ENCODE data around the gene SRBD1.

SRBD1 gene

DNA sequence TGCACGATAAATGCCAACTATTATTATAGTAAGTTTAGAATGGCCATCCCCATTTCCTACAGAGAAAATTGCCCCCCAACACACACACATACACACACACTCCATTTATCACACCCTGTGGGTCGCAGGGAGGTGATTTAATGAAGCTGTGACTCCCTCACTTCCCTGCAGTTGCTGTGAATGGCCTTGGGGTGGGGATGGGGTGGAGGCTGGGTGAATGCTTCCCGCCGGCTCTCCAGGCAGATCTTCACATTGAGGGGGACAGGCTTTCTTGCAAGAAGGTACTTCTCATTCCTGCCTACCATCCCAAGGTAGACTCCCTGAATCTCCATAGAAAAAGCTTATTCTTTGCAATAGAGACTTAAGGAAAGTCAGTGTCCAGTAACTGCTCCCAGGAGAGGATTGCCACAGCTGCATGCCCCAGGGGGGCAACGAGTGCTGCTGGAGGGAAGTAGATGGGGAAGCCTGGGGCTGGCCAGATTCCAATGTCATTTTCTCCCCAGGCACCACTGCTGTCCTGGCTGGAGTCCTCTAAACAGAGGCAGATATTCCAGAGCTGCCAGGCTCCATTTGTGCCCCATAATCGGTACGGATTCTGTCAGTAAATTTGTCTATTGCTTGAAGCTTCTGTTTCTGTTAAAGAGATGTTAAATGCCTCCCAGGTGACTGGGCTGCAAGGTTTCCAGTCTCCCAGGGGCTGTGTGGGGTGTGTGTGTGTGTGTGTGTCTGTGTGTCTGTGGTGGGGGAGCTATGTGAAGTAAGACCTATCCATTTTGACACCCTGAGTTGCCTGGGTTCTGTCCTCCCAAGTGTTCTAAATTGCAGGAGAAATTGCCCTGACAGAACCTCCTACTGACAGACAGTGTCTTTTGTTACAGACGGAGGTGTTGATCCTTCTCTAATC lies 265.5 kb downstream of the SRBD1 start:
- H3K23ac ChIP-seq (ENCODE audit: low read length in 2 of 2), result no peak overlapping the region
- peaks cover 4% of the 10 kb centered on the region for H3K9me3 ChIP-seq (ENCODE audit: control insufficient read depth, low read length)
- H3K27ac ChIP-seq (ENCODE audit: low read length, poor library complexity, severe bottlenecking), result no peak overlapping the region
- H2BK5ac ChIP-seq (ENCODE audit: low read depth, low read length, poor library complexity, severe bottlenecking), result no peak overlapping the region
- no peak overlapping the region for H3K4ac ChIP-seq (ENCODE audit: low read depth in 1 of 2, low read length in 2 of 2)
- no peak overlapping the region for H3K18ac ChIP-seq (ENCODE audit: low read depth in 1 of 2, low read length in 2 of 2)
- no peak overlapping the region for H4K8ac ChIP-seq (ENCODE audit: low read length)
- H3K4me1 ChIP-seq (ENCODE audit: control insufficient read depth, insufficient read depth, low read depth, low read length), result peaks cover 6% of the 10 kb centered on the region
- H3K79me1 ChIP-seq (replicated peaks; ENCODE audit: low read length, poor library complexity, severe bottlenecking), result no peaks in the 10 kb centered on the region
- no peak overlapping the region for H2AFZ ChIP-seq (ENCODE audit: low read depth, low read length)
- no peak overlapping the region for H2BK15ac ChIP-seq (ENCODE audit: low read depth, poor library complexity, severe bottlenecking)
- no peak overlapping the region for H3K9ac ChIP-seq (ENCODE audit: low read length)
- peaks cover 0 to 47% of the 10 kb centered on the region in 2 experiments for H3K27me3 ChIP-seq (ENCODE audit: control insufficient read depth in 1 of 2, insufficient read depth in 1 of 2, low read length in 2 of 2)
- no peak overlapping the region for H3K4me3 ChIP-seq (ENCODE audit: insufficient read depth in 1 of 2, low read depth in 1 of 2, low read length in 2 of 2)
- H3K14ac ChIP-seq (ENCODE audit: low read length in 2 of 2), result no peak overlapping the region
- H3K36me3 ChIP-seq (ENCODE audit: control insufficient read depth in 1 of 2, insufficient read depth in 2 of 2, low read depth in 1 of 2, low read length in 2 of 2), result no peaks in the 10 kb centered on the region
- no peak for DNase-seq
- H3K4me2 ChIP-seq (ENCODE audit: low read length, poor library complexity, severe bottlenecking), result no peak overlapping the region
- no peak overlapping the region for H2BK120ac ChIP-seq (ENCODE audit: low read depth, low read length)
- 59% methylated on average over 3 of the region's 8 CpGs for WGBS
- H2AK5ac ChIP-seq (ENCODE audit: low read length, severe bottlenecking), result peak overlapping the region; percentile 16
- H4K91ac ChIP-seq (ENCODE audit: low read length), result no peak overlapping the region
- no peak overlapping the region for H2BK12ac ChIP-seq (ENCODE audit: low read length in 2 of 2)

GRCh38 chr2:45344502-45344901 lies 266.6 kb downstream of the SRBD1 start:
- no peaks in the 10 kb centered on the region for H3K79me1 ChIP-seq (replicated peaks; ENCODE audit: low read length, poor library complexity, severe bottlenecking)
- H2BK15ac ChIP-seq (ENCODE audit: low read depth, poor library complexity, severe bottlenecking), result no peak overlapping the region
- no peak overlapping the region for H2BK12ac ChIP-seq (ENCODE audit: low read length in 2 of 2)
- no peak overlapping the region for H2BK120ac ChIP-seq (ENCODE audit: low read depth, low read length)
- H2BK5ac ChIP-seq (ENCODE audit: low read depth, low read length, poor library complexity, severe bottlenecking), result no peak overlapping the region
- H3K9me3 ChIP-seq (ENCODE audit: control insufficient read depth, low read length), result peaks cover 4% of the 10 kb centered on the region
- H3K4ac ChIP-seq (ENCODE audit: low read depth in 1 of 2, low read length in 2 of 2), result no peak overlapping the region
- H3K9ac ChIP-seq (ENCODE audit: low read length), result no peak overlapping the region
- H3K4me1 ChIP-seq (ENCODE audit: control insufficient read depth, insufficient read depth, low read depth, low read length), result peaks cover 6% of the 10 kb centered on the region
- H3K23ac ChIP-seq (ENCODE audit: low read length in 2 of 2), result no peak overlapping the region
- H3K4me3 ChIP-seq (ENCODE audit: insufficient read depth in 1 of 2, low read depth in 1 of 2, low read length in 2 of 2), result no peak overlapping the region
- no peak overlapping the region for H3K14ac ChIP-seq (ENCODE audit: low read length in 2 of 2)
- no peak overlapping the region for H3K18ac ChIP-seq (ENCODE audit: low read depth in 1 of 2, low read length in 2 of 2)
- DNase-seq, result no peak
- H3K36me3 ChIP-seq (ENCODE audit: control insufficient read depth in 1 of 2, insufficient read depth in 2 of 2, low read depth in 1 of 2, low read length in 2 of 2), result no peaks in the 10 kb centered on the region
- peaks cover 0 to 55% of the 10 kb centered on the region in 2 experiments for H3K27me3 ChIP-seq (ENCODE audit: control insufficient read depth in 1 of 2, insufficient read depth in 1 of 2, low read length in 2 of 2)
- H3K27ac ChIP-seq (ENCODE audit: low read length, poor library complexity, severe bottlenecking), result no peak overlapping the region
- no peak overlapping the region for H4K91ac ChIP-seq (ENCODE audit: low read length)
- no peak overlapping the region for H2AK5ac ChIP-seq (ENCODE audit: low read length, severe bottlenecking)
- H2AFZ ChIP-seq (ENCODE audit: low read depth, low read length), result no peak overlapping the region
- no peak overlapping the region for H4K8ac ChIP-seq (ENCODE audit: low read length)
- 72% methylated on average over 5 of the region's 5 CpGs for WGBS
- no peak overlapping the region for H3K4me2 ChIP-seq (ENCODE audit: low read length, poor library complexity, severe bottlenecking)

DNA sequence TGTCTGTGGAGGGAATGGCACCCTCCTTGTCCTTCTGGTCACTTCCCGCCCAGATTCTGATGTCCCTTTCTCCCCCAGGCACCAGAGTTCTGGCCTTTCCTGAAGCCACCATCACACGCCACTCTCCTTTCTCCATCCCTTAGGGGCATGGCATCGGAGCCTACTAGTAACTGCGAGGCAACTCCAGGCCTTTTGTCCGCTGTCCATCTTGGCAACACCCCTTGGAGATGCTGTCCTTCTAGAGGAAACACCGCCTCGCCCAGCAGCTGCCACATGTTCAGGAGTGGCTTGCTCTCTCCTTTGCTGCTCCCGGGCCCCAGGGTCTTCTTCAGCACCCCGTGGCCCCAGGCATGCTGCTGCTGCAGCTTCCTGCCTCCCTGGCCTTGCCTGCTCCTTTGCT lies 267.0 kb downstream of the SRBD1 start:
- Histone ChIP-seq H3K36me3 (ENCODE audit: control insufficient read depth in 1 of 2, insufficient read depth in 2 of 2, low read depth in 1 of 2, low read length in 2 of 2) (no peaks in the 10 kb centered on the region), H3K4me3 (ENCODE audit: insufficient read depth in 1 of 2, low read depth in 1 of 2, low read length in 2 of 2) (no peak overlapping the region), H3K79me1 (replicated peaks; ENCODE audit: low read length, poor library complexity, severe bottlenecking) (no peaks in the 10 kb centered on the region), H3K27ac (ENCODE audit: low read length, poor library complexity, severe bottlenecking) (no peak overlapping the region), H4K91ac (ENCODE audit: low read length) (no peak overlapping the region), H2BK5ac (ENCODE audit: low read depth, low read length, poor library complexity, severe bottlenecking) (no peak overlapping the region), H3K14ac (ENCODE audit: low read length in 2 of 2) (no peak overlapping the region), H3K4me2 (ENCODE audit: low read length, poor library complexity, severe bottlenecking) (no peak overlapping the region), H2BK120ac (ENCODE audit: low read depth, low read length) (no peak overlapping the region), H3K4ac (ENCODE audit: low read depth in 1 of 2, low read length in 2 of 2) (no peak overlapping the region), H3K9me3 (ENCODE audit: control insufficient read depth, low read length) (peaks cover 4% of the 10 kb centered on the region), H3K9ac (ENCODE audit: low read length) (no peak overlapping the region), H2AFZ (ENCODE audit: low read depth, low read length) (no peak overlapping the region), H2BK15ac (ENCODE audit: low read depth, poor library complexity, severe bottlenecking) (no peak overlapping the region), H3K27me3 (ENCODE audit: control insufficient read depth in 1 of 2, insufficient read depth in 1 of 2, low read length in 2 of 2) (peaks cover 0 to 59% of the 10 kb centered on the region in 2 experiments), H3K4me1 (ENCODE audit: control insufficient read depth, insufficient read depth, low read depth, low read length) (peaks cover 6% of the 10 kb centered on the region), H3K18ac (ENCODE audit: low read depth in 1 of 2, low read length in 2 of 2) (no peak overlapping the region), H3K23ac (ENCODE audit: low read length in 2 of 2) (no peak overlapping the region), H4K8ac (ENCODE audit: low read length) (no peak overlapping the region), H2BK12ac (ENCODE audit: low read length in 2 of 2) (no peak overlapping the region), H2AK5ac (ENCODE audit: low read length, severe bottlenecking) (no peak overlapping the region)
- 90% methylated on average over 9 of the region's 9 CpGs for WGBS
- DNase-seq, result no peak

- Histone ChIP-seq H2AK5ac (ENCODE audit: low read length, severe bottlenecking) (no peak overlapping the region), H4K8ac (ENCODE audit: low read length) (no peak overlapping the region), H3K27ac (ENCODE audit: low read length, poor library complexity, severe bottlenecking) (no peak overlapping the region), H4K91ac (ENCODE audit: low read length) (no peak overlapping the region), H3K4me2 (ENCODE audit: low read length, poor library complexity, severe bottlenecking) (no peak overlapping the region), H3K4me3 (ENCODE audit: insufficient read depth in 1 of 2, low read depth in 1 of 2, low read length in 2 of 2) (no peak overlapping the region), H3K4me1 (ENCODE audit: control insufficient read depth, insufficient read depth, low read depth, low read length) (peaks cover 6% of the 10 kb centered on the region), H2BK15ac (ENCODE audit: low read depth, poor library complexity, severe bottlenecking) (no peak overlapping the region), H2AFZ (ENCODE audit: low read depth, low read length) (no peak overlapping the region), H3K4ac (ENCODE audit: low read depth in 1 of 2, low read length in 2 of 2) (no peak overlapping the region), H3K14ac (ENCODE audit: low read length in 2 of 2) (no peak overlapping the region), H2BK12ac (ENCODE audit: low read length in 2 of 2) (no peak overlapping the region), H3K9ac (ENCODE audit: low read length) (no peak overlapping the region), H2BK5ac (ENCODE audit: low read depth, low read length, poor library complexity, severe bottlenecking) (no peak overlapping the region), H3K79me1 (replicated peaks; ENCODE audit: low read length, poor library complexity, severe bottlenecking) (no peaks in the 10 kb centered on the region), H3K27me3 (ENCODE audit: control insufficient read depth in 1 of 2, insufficient read depth in 1 of 2, low read length in 2 of 2) (peaks cover 0 to 65% of the 10 kb centered on the region in 2 experiments), H3K23ac (ENCODE audit: low read length in 2 of 2) (no peak overlapping the region), H2BK120ac (ENCODE audit: low read depth, low read length) (no peak overlapping the region), H3K36me3 (ENCODE audit: control insufficient read depth in 1 of 2, insufficient read depth in 2 of 2, low read depth in 1 of 2, low read length in 2 of 2) (no peaks in the 10 kb centered on the region), H3K9me3 (ENCODE audit: control insufficient read depth, low read length) (peaks cover 4% of the 10 kb centered on the region), H3K18ac (ENCODE audit: low read depth in 1 of 2, low read length in 2 of 2) (no peak overlapping the region)
- no peak for DNase-seq
- 81% methylated on average over 18 of the region's 19 CpGs for WGBS
These were observed 267.6 kb downstream of the SRBD1 start for GRCh38 chr2:45343251-45344017.
